K562 (cell line): Measurements from ENCODE around the gene PRKAG1. TPM values are rescaled to one million over a fixed set of nuclear protein-coding genes. Genes with fewer than 3 reads are reported as not detected.

Experiments
- BHLHE40 ChIP-seq: IDR thresholded peaks from 2 replicates; pipeline ENCODE4 v1.6.1; 2011; ENCODE audit warnings: low read length, improper control_type of control experiment
- KHSRP ChIP-seq: fragments of 450-650 bp; IDR thresholded peaks from 2 replicates; pipeline ENCODE4 v1.6.1; 2017
- NFE2 ChIP-seq: IDR thresholded peaks from 2 replicates; pipeline ENCODE4 v1.6.1; 2014; ENCODE audit warnings: antibody characterized with exemption, low read depth
- NUFIP1 ChIP-seq: fragments of 450-650 bp; IDR thresholded peaks from 2 replicates; pipeline ENCODE4 v1.6.1; 2018; ENCODE audit not compliant: partially characterized antibody
- PCBP2 ChIP-seq: fragments of 200-400 bp; formaldehyde crosslinking; IDR thresholded peaks from 2 replicates; pipeline ENCODE4 v1.6.1; 2018; ENCODE audit warnings: low read length, low read depth, mild to moderate bottlenecking, moderate library complexity; ENCODE audit not compliant: poor library complexity, severe bottlenecking
- SLC30A9 ChIP-seq: fragments of 250-450 bp; sonication (Bioruptor Pico); IDR thresholded peaks from 2 replicates; pipeline ENCODE4 v1.8.0; 2022; ENCODE audit warnings: mild to moderate bottlenecking, moderate library complexity
- SMARCC2 ChIP-seq: fragments of 450-650 bp; IDR thresholded peaks from 2 replicates; pipeline ENCODE4 v1.6.1; 2017; ENCODE audit warnings: antibody characterized with exemption, moderate library complexity, mild to moderate bottlenecking, low read depth
- STAG1 ChIP-seq: sonication (generic); formaldehyde crosslinking; IDR thresholded peaks from 2 replicates; pipeline ENCODE4 v1.5.0; 2020; ENCODE audit warnings: missing genetic modification reagents, borderline replicate concordance
- XRCC3 ChIP-seq: fragments of 450-650 bp; IDR thresholded peaks from 2 replicates; pipeline ENCODE4 v1.6.1; 2017; ENCODE audit warnings: mild to moderate bottlenecking, moderate library complexity
- ZNF830 ChIP-seq: fragments of 250-450 bp; sonication (Bioruptor Pico); IDR thresholded peaks from 2 replicates; pipeline ENCODE4 v1.5.0; 2021; ENCODE audit warnings: mild to moderate bottlenecking
- polyA plus RNA-seq, 8 experiments: library from polyadenylated mRNA; depleted of rRNA in 4 of 8; stranded (reverse) in 5 of 8; unstranded in 3 of 8; fragments of >200 nt; fragmentation: Nextera tagmentation in 2 of 8; fragmentation: Illumina TruSeq in 1 of 8; extraction: Ambion mirVana in 2 of 8; extraction: Trizol in 1 of 8; gene quantifications; 2 replicates each; pipeline versions ENCODE4 v1.2.1 to v1.2.3, GENCODE V29; 2011 to 2014; ENCODE audit warnings: inconsistent platforms in 1 of 8, missing spikeins in 1 of 8
- total RNA-seq, 7 experiments: library from RNA; depleted of rRNA in 6 of 7; stranded (reverse); fragments of >200 nt in 6 of 7; fragmentation: Illumina TruSeq in 2 of 7; extraction: Trizol in 2 of 7; gene quantifications; 2 replicates each; pipeline versions ENCODE4 v1.2.1 to v1.2.3, GENCODE V29; 2011 to 2021; ENCODE audit warnings: low replicate concordance in 1 of 7
- TF ChIP-seq, protein P1 (sequence below): fragments of 450-650 bp; IDR thresholded peaks from 2 replicates; pipeline ENCODE4 v1.6.1; 2016; ENCODE audit warnings: missing biosample characterization, missing genetic modification characterization
- TF ChIP-seq, protein P2 (sequence below): fragments of 450-650 bp; IDR thresholded peaks from 2 replicates; pipeline ENCODE4 v1.6.1; 2016
- TF ChIP-seq, protein P3 (sequence below), 2 experiments: IDR thresholded peaks; 2 replicates each; pipeline ENCODE4 v1.6.1; 2012; ENCODE audit warnings: improper control_type of control experiment in 2 of 2, low read depth in 2 of 2, low read length in 2 of 2, borderline replicate concordance in 1 of 2
- TF ChIP-seq, protein P4 (sequence below): fragments of 450-650 bp; IDR thresholded peaks from 2 replicates; pipeline ENCODE4 v1.7.1; 2018; ENCODE audit warnings: mild to moderate bottlenecking, low read depth; ENCODE audit not compliant: partially characterized antibody
- TF ChIP-seq, protein P5 (sequence below), 2 experiments: fragments of 450-650 bp in 1 of 2; IDR thresholded peaks; 2 replicates each; pipeline ENCODE4 v1.6.1; 2011 to 2017; ENCODE audit warnings: low read depth in 2 of 2, antibody characterized with exemption in 1 of 2, borderline replicate concordance in 1 of 2, low read length in 1 of 2, mild to moderate bottlenecking in 1 of 2, mixed read lengths in 1 of 2; ENCODE audit not compliant: control insufficient read depth in 1 of 2

PRKAG1 gene
- total and polyA plus RNA-seq, 9 of the 15 experiments (the other 6 are each of a cell fraction or from before 2014, with no cell fraction given) = 51.1 to 126 (median 79.1) TPM

DNA sequence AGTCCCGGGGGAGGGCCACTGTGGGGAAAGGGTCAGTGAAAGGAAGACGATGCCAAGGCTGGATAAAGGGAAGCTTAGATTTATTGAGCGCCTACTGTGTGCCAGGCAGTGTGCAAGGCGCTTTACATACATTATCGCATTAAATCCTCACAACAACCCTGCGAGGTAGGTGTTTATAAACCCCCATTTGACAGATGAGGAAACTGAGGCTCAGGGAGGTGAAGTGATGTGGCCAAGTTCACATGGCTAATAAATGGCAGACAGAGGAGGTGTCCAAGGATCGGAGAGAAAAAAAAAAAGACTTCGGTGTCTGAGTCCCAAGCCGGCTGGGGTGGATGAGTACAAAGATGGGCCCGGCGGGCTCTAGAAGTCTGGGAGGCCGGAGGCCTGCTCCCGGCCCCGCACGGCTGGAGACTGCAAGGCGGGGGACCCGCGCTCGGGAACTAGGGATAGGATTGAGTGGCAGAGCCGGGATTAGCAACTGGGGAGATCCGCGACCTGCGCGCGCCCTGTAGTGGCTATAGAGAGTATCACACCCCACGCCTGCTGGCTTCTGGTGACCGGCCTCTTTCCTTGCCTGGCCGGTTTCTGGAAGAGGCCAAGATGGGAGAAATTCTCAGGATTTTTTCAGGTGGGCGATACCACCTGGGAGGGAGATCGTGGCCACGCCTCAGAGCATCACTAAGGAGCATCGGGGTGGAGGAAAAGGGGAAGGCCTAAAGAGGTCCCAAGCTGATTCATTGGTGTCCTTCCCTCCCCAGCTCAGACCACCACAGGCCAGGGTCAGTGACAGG lies 23.3 kb downstream of the PRKAG1 start (continued):
- TF ChIP-seq, protein P1, sequence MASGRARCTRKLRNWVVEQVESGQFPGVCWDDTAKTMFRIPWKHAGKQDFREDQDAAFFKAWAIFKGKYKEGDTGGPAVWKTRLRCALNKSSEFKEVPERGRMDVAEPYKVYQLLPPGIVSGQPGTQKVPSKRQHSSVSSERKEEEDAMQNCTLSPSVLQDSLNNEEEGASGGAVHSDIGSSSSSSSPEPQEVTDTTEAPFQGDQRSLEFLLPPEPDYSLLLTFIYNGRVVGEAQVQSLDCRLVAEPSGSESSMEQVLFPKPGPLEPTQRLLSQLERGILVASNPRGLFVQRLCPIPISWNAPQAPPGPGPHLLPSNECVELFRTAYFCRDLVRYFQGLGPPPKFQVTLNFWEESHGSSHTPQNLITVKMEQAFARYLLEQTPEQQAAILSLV (tag) = no peak
- TF ChIP-seq NUFIP1 (no peak), NFE2 (no peak), KHSRP (no peak), ZNF830 (CRISPR knock-in tag) (no peak), BHLHE40 (no peak), STAG1 (CRISPR knock-in tag) (peak; percentile 23; the same call in 1 of the 2 replicates), PCBP2 (no peak), SLC30A9 (no peak), XRCC3 (no peak), SMARCC2 (no peak)
- TF ChIP-seq, protein P2, sequence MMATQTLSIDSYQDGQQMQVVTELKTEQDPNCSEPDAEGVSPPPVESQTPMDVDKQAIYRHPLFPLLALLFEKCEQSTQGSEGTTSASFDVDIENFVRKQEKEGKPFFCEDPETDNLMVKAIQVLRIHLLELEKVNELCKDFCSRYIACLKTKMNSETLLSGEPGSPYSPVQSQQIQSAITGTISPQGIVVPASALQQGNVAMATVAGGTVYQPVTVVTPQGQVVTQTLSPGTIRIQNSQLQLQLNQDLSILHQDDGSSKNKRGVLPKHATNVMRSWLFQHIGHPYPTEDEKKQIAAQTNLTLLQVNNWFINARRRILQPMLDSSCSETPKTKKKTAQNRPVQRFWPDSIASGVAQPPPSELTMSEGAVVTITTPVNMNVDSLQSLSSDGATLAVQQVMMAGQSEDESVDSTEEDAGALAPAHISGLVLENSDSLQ = peak; percentile 89
- TF ChIP-seq, protein P3, sequence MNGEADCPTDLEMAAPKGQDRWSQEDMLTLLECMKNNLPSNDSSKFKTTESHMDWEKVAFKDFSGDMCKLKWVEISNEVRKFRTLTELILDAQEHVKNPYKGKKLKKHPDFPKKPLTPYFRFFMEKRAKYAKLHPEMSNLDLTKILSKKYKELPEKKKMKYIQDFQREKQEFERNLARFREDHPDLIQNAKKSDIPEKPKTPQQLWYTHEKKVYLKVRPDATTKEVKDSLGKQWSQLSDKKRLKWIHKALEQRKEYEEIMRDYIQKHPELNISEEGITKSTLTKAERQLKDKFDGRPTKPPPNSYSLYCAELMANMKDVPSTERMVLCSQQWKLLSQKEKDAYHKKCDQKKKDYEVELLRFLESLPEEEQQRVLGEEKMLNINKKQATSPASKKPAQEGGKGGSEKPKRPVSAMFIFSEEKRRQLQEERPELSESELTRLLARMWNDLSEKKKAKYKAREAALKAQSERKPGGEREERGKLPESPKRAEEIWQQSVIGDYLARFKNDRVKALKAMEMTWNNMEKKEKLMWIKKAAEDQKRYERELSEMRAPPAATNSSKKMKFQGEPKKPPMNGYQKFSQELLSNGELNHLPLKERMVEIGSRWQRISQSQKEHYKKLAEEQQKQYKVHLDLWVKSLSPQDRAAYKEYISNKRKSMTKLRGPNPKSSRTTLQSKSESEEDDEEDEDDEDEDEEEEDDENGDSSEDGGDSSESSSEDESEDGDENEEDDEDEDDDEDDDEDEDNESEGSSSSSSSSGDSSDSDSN (IDR thresholded peaks at IDR 0.05; ENCODE audit: borderline replicate concordance in 1 of 2, low read depth in 2 of 2, low read length in 2 of 2) = no peak
- TF ChIP-seq, protein P4, sequence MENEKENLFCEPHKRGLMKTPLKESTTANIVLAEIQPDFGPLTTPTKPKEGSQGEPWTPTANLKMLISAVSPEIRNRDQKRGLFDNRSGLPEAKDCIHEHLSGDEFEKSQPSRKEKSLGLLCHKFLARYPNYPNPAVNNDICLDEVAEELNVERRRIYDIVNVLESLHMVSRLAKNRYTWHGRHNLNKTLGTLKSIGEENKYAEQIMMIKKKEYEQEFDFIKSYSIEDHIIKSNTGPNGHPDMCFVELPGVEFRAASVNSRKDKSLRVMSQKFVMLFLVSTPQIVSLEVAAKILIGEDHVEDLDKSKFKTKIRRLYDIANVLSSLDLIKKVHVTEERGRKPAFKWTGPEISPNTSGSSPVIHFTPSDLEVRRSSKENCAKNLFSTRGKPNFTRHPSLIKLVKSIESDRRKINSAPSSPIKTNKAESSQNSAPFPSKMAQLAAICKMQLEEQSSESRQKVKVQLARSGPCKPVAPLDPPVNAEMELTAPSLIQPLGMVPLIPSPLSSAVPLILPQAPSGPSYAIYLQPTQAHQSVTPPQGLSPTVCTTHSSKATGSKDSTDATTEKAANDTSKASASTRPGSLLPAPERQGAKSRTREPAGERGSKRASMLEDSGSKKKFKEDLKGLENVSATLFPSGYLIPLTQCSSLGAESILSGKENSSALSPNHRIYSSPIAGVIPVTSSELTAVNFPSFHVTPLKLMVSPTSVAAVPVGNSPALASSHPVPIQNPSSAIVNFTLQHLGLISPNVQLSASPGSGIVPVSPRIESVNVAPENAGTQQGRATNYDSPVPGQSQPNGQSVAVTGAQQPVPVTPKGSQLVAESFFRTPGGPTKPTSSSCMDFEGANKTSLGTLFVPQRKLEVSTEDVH = no peak
- TF ChIP-seq, protein P5, sequence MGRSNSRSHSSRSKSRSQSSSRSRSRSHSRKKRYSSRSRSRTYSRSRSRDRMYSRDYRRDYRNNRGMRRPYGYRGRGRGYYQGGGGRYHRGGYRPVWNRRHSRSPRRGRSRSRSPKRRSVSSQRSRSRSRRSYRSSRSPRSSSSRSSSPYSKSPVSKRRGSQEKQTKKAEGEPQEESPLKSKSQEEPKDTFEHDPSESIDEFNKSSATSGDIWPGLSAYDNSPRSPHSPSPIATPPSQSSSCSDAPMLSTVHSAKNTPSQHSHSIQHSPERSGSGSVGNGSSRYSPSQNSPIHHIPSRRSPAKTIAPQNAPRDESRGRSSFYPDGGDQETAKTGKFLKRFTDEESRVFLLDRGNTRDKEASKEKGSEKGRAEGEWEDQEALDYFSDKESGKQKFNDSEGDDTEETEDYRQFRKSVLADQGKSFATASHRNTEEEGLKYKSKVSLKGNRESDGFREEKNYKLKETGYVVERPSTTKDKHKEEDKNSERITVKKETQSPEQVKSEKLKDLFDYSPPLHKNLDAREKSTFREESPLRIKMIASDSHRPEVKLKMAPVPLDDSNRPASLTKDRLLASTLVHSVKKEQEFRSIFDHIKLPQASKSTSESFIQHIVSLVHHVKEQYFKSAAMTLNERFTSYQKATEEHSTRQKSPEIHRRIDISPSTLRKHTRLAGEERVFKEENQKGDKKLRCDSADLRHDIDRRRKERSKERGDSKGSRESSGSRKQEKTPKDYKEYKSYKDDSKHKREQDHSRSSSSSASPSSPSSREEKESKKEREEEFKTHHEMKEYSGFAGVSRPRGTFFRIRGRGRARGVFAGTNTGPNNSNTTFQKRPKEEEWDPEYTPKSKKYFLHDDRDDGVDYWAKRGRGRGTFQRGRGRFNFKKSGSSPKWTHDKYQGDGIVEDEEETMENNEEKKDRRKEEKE (IDR thresholded peaks at IDR 0.05; ENCODE audit: borderline replicate concordance in 1 of 2, control insufficient read depth in 1 of 2, low read depth in 2 of 2, low read length in 1 of 2) = no peak
